CD14-positive monocyte (primary cell): ENCODE results near the gene DPYSL3. TPM values are rescaled to one million over a fixed set of nuclear protein-coding genes. Genes with fewer than 3 reads are reported as not detected.

Source experiments
- DNase-seq, 3 donors: peaks; one replicate each; pipeline ENCODE4 v3.0.0-alpha.2; 2011 to 2022
- H2AFZ ChIP-seq: 2 replicates; pipeline ENCODE4 v1.6.0; 2012; ENCODE audit warnings: mild to moderate bottlenecking, low read depth, low read length, inconsistent platforms; ENCODE audit not compliant: insufficient read depth, poor library complexity, severe bottlenecking
- H3K27ac ChIP-seq, 2 donors: 1 replicate in 1 of 2; 2 replicates in 1 of 2; pipeline ENCODE4 v1.5.1; 2012 to 2013; ENCODE audit warnings: low read length in 2 of 2, control low read depth in 1 of 2, inconsistent platforms in 1 of 2, low read depth in 1 of 2, mild to moderate bottlenecking in 1 of 2
- H3K27me3 ChIP-seq, 2 donors: one replicate each; pipeline versions ENCODE4 v1.6.0 to v1.6.1; 2011 to 2013; ENCODE audit warnings: low read length in 2 of 2; ENCODE audit not compliant: control insufficient read depth in 2 of 2, insufficient read depth in 2 of 2
- H3K36me3 ChIP-seq, 2 donors: replicated peaks in 1 of 2; 1 replicate in 1 of 2; 2 replicates in 1 of 2; pipeline versions ENCODE4 v1.5.1 to v1.6.1; 2012 to 2013; ENCODE audit warnings: low read length in 2 of 2, control low read depth in 1 of 2, inconsistent platforms in 1 of 2, mild to moderate bottlenecking in 1 of 2; ENCODE audit not compliant: insufficient read depth in 2 of 2, control insufficient read depth in 1 of 2
- H3K4me1 ChIP-seq, 2 donors: 1 replicate in 1 of 2; 2 replicates in 1 of 2; pipeline versions ENCODE4 v1.5.1 to v1.6.1; 2012 to 2013; ENCODE audit warnings: low read length in 2 of 2, control low read depth in 1 of 2, inconsistent platforms in 1 of 2, mild to moderate bottlenecking in 1 of 2, moderate library complexity in 1 of 2; ENCODE audit not compliant: insufficient read depth in 2 of 2, control insufficient read depth in 1 of 2
- H3K4me2 ChIP-seq: replicated peaks from 2 replicates; pipeline ENCODE3; 2012; ENCODE audit warnings: low read length, moderate library complexity, mild to moderate bottlenecking; ENCODE audit not compliant: poor library complexity, severe bottlenecking; ENCODE audit errors: extremely low read depth
- H3K4me3 ChIP-seq, 3 experiments: fragments of 200-600 bp in 1 of 3; sonication (generic) in 1 of 3; replicated peaks in 1 of 3; 1 replicate in 2 of 3; 2 replicates in 1 of 3; pipeline ENCODE4 v1.5.1; 2011 to 2013; ENCODE audit warnings: low read length in 3 of 3, mild to moderate bottlenecking in 3 of 3, control low read depth in 2 of 3, low read depth in 2 of 3, inconsistent platforms in 1 of 3, moderate library complexity in 1 of 3
- H3K79me2 ChIP-seq: 2 replicates; pipeline ENCODE4 v1.6.0; 2012; ENCODE audit warnings: mild to moderate bottlenecking, control low read depth, inconsistent platforms, low read length, moderate library complexity; ENCODE audit not compliant: insufficient read depth
- H3K9ac ChIP-seq: 2 replicates; pipeline ENCODE4 v1.6.0; 2017; ENCODE audit warnings: low read length, mild to moderate bottlenecking; ENCODE audit not compliant: insufficient read depth, poor library complexity, severe bottlenecking
- H3K9me3 ChIP-seq, 2 donors: replicated peaks in 1 of 2; 1 replicate in 1 of 2; 2 replicates in 1 of 2; pipeline versions ENCODE4 v1.5.1 to v1.6.1; 2012 to 2013; ENCODE audit warnings: low read length in 2 of 2, control low read depth in 1 of 2; ENCODE audit not compliant: control insufficient read depth in 1 of 2, insufficient read depth in 1 of 2
- H4K20me1 ChIP-seq: 2 replicates; pipeline ENCODE4 v1.6.0; 2012; ENCODE audit warnings: mild to moderate bottlenecking, low read length, control low read depth, moderate library complexity; ENCODE audit not compliant: insufficient read depth
- H3K27ac Mint-ChIP-seq, 7 donors: one replicate each; pipeline ENCODE4 v1.8.0; 2020; ENCODE audit warnings: mild to moderate bottlenecking in 7 of 7, mixed read lengths in 7 of 7, moderate library complexity in 6 of 7, inconsistent platforms in 2 of 7
- H3K27me3 Mint-ChIP-seq, 3 donors: one replicate each; pipeline ENCODE4 v1.8.0; 2021 to 2022; ENCODE audit warnings: low read depth in 3 of 3, mild to moderate bottlenecking in 3 of 3, mixed read lengths in 3 of 3, moderate library complexity in 3 of 3, inconsistent platforms in 1 of 3
- H3K36me3 Mint-ChIP-seq, 2 donors: one replicate each; pipeline ENCODE4 v1.8.0; 2020; ENCODE audit warnings: mixed read lengths in 2 of 2, inconsistent platforms in 1 of 2, mild to moderate bottlenecking in 1 of 2
- H3K4me1 Mint-ChIP-seq: one replicate; pipeline ENCODE4 v1.8.0; 2020; ENCODE audit warnings: mild to moderate bottlenecking, mixed read lengths
- H3K4me3 Mint-ChIP-seq, 2 donors: one replicate each; pipeline ENCODE4 v1.8.0; 2020; ENCODE audit warnings: mild to moderate bottlenecking in 2 of 2, mixed read lengths in 2 of 2, moderate library complexity in 1 of 2
- H3K9me3 Mint-ChIP-seq, 7 donors: one replicate each; pipeline ENCODE4 v1.8.0; 2020 to 2022; ENCODE audit warnings: mixed read lengths in 7 of 7, mild to moderate bottlenecking in 6 of 7, moderate library complexity in 6 of 7, inconsistent platforms in 2 of 7
- WGBS: methylation state at CpG from one replicate; pipeline ENCODE4 v1.1.5; 2013; ENCODE audit warnings: missing lambda C conversion rate; ENCODE audit not compliant: insufficient coverage; 5-methylcytosine and 5-hydroxymethylcytosine counted together
- intact Hi-C, 2 donors: fragments of 100-400 bp; cut with micrococcal nuclease; formaldehyde crosslinking; loops; one replicate each; pipeline versions ENCODE4 v1.15.0 to v1.15.1; 2023
- polyA plus RNA-seq, 3 donors: library from polyadenylated mRNA; depleted of rRNA in 1 of 3; unstranded in 2 of 3; stranded (reverse) in 1 of 3; fragments of 300-500 nt in 2 of 3; fragments of >200 nt in 1 of 3; fragmentation: Illumina TruSeq in 2 of 3; gene quantifications; 1 replicate in 2 of 3; 2 replicates in 1 of 3; pipeline ENCODE4 v1.2.3, GENCODE V29; 2012 to 2021
- TF ChIP-seq, protein P1 (sequence below): fragments of 200-600 bp; IDR thresholded peaks from one replicate; pipeline ENCODE4 v1.8.0; 2022; ENCODE audit warnings: antibody characterized with exemption, mild to moderate bottlenecking

The DPYSL3 gene
- polyA plus RNA-seq, 3 donors: 0.05 TPM; not detected in 2

GRCh38 chr5:147534172-147534951 lies 24.5 kb upstream of the DPYSL3 start:
- TF ChIP-seq, protein P1, sequence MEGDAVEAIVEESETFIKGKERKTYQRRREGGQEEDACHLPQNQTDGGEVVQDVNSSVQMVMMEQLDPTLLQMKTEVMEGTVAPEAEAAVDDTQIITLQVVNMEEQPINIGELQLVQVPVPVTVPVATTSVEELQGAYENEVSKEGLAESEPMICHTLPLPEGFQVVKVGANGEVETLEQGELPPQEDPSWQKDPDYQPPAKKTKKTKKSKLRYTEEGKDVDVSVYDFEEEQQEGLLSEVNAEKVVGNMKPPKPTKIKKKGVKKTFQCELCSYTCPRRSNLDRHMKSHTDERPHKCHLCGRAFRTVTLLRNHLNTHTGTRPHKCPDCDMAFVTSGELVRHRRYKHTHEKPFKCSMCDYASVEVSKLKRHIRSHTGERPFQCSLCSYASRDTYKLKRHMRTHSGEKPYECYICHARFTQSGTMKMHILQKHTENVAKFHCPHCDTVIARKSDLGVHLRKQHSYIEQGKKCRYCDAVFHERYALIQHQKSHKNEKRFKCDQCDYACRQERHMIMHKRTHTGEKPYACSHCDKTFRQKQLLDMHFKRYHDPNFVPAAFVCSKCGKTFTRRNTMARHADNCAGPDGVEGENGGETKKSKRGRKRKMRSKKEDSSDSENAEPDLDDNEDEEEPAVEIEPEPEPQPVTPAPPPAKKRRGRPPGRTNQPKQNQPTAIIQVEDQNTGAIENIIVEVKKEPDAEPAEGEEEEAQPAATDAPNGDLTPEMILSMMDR: no peak
- H4K20me1 ChIP-seq: no peaks in the 10 kb centered on the region
- H3K9me3 ChIP-seq: no peaks in the 10 kb centered on the region
- DNase-seq: no peak
- no peak overlapping the region for H3K4me2 ChIP-seq
- H3K79me2 ChIP-seq: no peaks in the 10 kb centered on the region
- H2AFZ ChIP-seq: no peak overlapping the region
- Mint-ChIP-seq H3K9me3 (no peaks in the 10 kb centered on the region), H3K27ac (no peak overlapping the region), H3K4me1 (no peaks in the 10 kb centered on the region), H3K36me3 (no peaks in the 10 kb centered on the region), H3K4me3 (no peak overlapping the region), H3K27me3 (peaks cover 0 to 2% (median 2%) of the 10 kb centered on the region in 3 donors)
- H3K27me3 ChIP-seq: no peaks in the 10 kb centered on the region
- H3K9ac ChIP-seq: no peak overlapping the region
- intact Hi-C loops: no loop called here
- H3K36me3 ChIP-seq: no peaks in the 10 kb centered on the region
- no peak overlapping the region for H3K4me3 ChIP-seq
- H3K27ac ChIP-seq: no peak overlapping the region
- no CpG with 5 or more reads among the region's 3 CpGs for WGBS
- H3K4me1 ChIP-seq: no peaks in the 10 kb centered on the region

GRCh38 chr5:147532156-147532555 lies 22.3 kb upstream of the DPYSL3 start:
- no peaks in the 10 kb centered on the region for H3K27me3 ChIP-seq
- H4K20me1 ChIP-seq: no peaks in the 10 kb centered on the region
- Mint-ChIP-seq H3K4me1 (no peaks in the 10 kb centered on the region), H3K27ac (no peak overlapping the region), H3K9me3 (no peaks in the 10 kb centered on the region), H3K27me3 (peaks cover 0 to 2% (median 2%) of the 10 kb centered on the region in 3 donors), H3K4me3 (no peak overlapping the region), H3K36me3 (no peaks in the 10 kb centered on the region)
- no peak overlapping the region for H3K4me2 ChIP-seq
- no peaks in the 10 kb centered on the region for H3K36me3 ChIP-seq
- no CpG with 5 or more reads among the region's 1 CpG for WGBS
- H3K9me3 ChIP-seq: no peaks in the 10 kb centered on the region
- intact Hi-C loops: no loop called here
- H3K4me1 ChIP-seq: no peaks in the 10 kb centered on the region
- TF ChIP-seq, protein P1: no peak
- no peak overlapping the region for H3K4me3 ChIP-seq
- no peaks in the 10 kb centered on the region for H3K79me2 ChIP-seq
- no peak overlapping the region for H3K27ac ChIP-seq
- no peak overlapping the region for H2AFZ ChIP-seq
- no peak overlapping the region for H3K9ac ChIP-seq
- no peak for DNase-seq
